Skeletal muscle satellite cell (primary cell): ENCODE measurements around the gene SORT1.
"Not testable (repeated sequence)": the region's sequence is repeated elsewhere in the genome, so short reads cannot be mapped to it uniquely, and the experiment has no call there.

ENCODE experiments used
- H3K27me3 ChIP-seq: 2 replicates; pipeline ENCODE4 v1.7.0; 2013; ENCODE audit warnings: low read length; ENCODE audit not compliant: control insufficient read depth, insufficient read depth
- H3K36me3 ChIP-seq: 2 replicates; pipeline ENCODE4 v1.7.0; 2013; ENCODE audit warnings: mild to moderate bottlenecking, control low read depth, low read length; ENCODE audit not compliant: insufficient read depth
- H3K4me1 ChIP-seq: 2 replicates; pipeline ENCODE4 v1.7.0; 2013; ENCODE audit warnings: low read length; ENCODE audit not compliant: control insufficient read depth, insufficient read depth
- H3K4me2 ChIP-seq: 2 replicates; pipeline ENCODE4 v1.7.0; 2013; ENCODE audit warnings: mild to moderate bottlenecking, low read length
- H3K4me3 ChIP-seq: 2 replicates; pipeline ENCODE4 v1.7.0; 2013; ENCODE audit warnings: low read length
- H3K9ac ChIP-seq: 2 replicates; pipeline ENCODE4 v1.7.0; 2013; ENCODE audit warnings: mild to moderate bottlenecking, low read depth, low read length, moderate library complexity
- H3K9me3 ChIP-seq: replicated peaks from 2 replicates; pipeline ENCODE4 v1.7.0; 2013; ENCODE audit warnings: mild to moderate bottlenecking, control low read depth, low read length

SORT1 gene

DNA sequence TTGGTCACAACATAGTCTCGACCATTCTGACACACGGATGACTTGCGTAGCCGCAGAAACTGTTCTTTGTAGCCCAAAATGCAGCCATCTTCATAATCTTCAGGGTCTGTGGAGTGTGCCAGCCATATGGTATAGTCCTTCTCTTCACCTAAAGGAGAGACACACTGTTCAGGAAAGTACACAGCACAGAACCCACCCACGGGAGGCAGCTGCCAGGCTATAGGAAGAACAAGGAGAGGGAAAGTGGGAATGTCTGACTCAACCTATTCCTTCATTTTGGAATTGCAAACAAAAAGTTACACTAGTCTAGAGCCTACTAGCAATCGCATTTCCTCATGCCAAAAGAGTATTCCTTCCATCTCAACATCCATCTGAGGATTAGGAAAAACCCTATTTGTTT lies 74.7 kb downstream of the SORT1 start:
- no peak overlapping the region for H3K9ac ChIP-seq
- H3K4me1 ChIP-seq, result no peaks in the 10 kb centered on the region
- no peak overlapping the region for H3K4me3 ChIP-seq
- H3K27me3 ChIP-seq, result no peaks in the 10 kb centered on the region
- peaks cover 53% of the 10 kb centered on the region for H3K36me3 ChIP-seq
- no peak overlapping the region for H3K4me2 ChIP-seq
- H3K9me3 ChIP-seq, result no peaks in the 10 kb centered on the region

DNA sequence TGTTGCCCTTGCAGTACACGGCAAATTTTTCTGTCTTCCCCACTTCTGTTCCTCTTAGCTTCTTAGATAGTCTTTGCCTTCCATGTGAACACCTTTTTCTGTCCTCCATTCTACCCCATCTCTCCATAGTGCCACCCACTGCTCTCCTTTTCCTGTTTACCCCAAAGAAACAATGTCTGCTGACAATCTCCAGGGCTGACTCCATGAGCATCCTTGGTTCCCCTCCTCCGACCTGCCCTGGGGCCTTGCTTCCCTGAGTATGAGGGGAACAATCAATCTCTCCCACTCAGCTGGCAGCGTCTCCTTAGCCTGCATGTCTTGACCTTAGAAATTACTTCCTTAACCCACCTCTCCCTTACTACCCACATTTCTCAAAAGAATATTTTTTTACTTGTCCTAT lies 78.6 kb downstream of the SORT1 start:
- no peaks in the 10 kb centered on the region for H3K9me3 ChIP-seq
- no peaks in the 10 kb centered on the region for H3K4me1 ChIP-seq
- peaks cover 58% of the 10 kb centered on the region for H3K36me3 ChIP-seq
- H3K4me3 ChIP-seq, result no peak overlapping the region
- H3K27me3 ChIP-seq, result no peaks in the 10 kb centered on the region
- no peak overlapping the region for H3K4me2 ChIP-seq
- no peak overlapping the region for H3K9ac ChIP-seq

DNA sequence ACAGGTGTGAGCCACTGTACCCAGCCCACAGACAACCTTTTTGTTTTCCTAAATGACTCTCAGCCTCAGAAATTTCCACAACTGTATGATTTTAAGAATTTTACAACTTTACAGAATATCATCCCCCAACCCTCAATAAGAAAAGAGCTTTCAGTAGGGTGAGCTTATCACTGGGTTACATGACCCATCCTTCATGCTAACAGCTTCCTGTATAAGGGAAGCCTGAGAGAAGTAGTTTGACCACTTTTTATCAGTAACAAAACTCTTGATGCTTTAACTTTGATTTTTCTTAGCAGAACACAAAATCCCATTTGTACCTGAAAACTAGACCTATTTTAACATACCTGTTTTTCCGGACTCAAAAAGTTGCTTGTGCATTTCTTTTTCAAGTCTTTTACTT lies 81.2 kb downstream of the SORT1 start:
- H3K36me3 ChIP-seq, result peaks cover 48% of the 10 kb centered on the region
- H3K4me2 ChIP-seq, result no peak overlapping the region
- H3K9ac ChIP-seq, result no peak overlapping the region
- H3K9me3 ChIP-seq, result no peaks in the 10 kb centered on the region
- no peaks in the 10 kb centered on the region for H3K27me3 ChIP-seq
- H3K4me3 ChIP-seq, result no peak overlapping the region
- H3K4me1 ChIP-seq, result peaks cover 18% of the 10 kb centered on the region

DNA sequence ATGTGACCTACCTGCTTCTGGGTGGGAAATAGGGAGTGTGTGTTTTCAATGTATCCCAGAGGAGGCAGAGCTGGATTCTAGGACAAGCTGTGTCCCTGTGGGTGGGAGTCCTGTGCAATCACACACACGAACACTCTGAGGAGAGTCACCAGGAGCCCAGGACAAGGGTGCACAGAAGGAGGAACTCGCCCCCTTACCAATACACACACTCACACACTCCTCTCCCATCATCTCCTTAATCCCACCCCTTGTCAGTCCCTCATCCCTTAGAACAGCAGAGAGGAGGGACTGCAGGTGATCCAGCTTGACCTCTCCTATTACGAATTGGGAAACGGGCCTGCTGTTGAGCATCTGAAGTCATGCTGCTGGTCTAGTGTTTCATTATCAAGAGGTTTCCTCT lies 82.4 kb downstream of the SORT1 start:
- Histone ChIP-seq H3K4me2 (no peak overlapping the region), H3K4me3 (no peak overlapping the region), H3K36me3 (peaks cover 43% of the 10 kb centered on the region), H3K9ac (no peak overlapping the region), H3K9me3 (no peaks in the 10 kb centered on the region), H3K4me1 (peaks cover 18% of the 10 kb centered on the region), H3K27me3 (no peaks in the 10 kb centered on the region)

DNA sequence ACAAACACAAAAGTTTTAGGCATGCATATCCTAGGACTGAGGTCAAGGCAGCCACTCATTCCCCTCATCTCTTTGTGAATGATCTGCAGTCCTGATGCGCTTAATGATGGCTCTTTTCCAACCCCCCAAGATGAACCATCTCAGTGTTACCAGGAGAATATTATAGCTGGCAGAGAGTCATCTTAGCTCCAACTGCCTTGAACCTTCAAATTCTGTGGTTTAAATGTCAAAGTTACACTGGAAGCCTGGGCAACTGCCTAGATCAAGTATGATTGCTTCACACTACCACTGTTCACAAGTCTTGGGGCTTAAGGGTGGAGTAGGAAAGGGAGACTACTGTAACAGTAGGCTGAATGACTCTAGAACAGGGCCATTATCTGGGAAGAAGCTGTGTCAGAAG lies 82.9 kb downstream of the SORT1 start:
- H3K9ac ChIP-seq, result no peak overlapping the region
- no peak overlapping the region for H3K4me3 ChIP-seq
- peaks cover 40% of the 10 kb centered on the region for H3K36me3 ChIP-seq
- H3K27me3 ChIP-seq, result no peaks in the 10 kb centered on the region
- H3K9me3 ChIP-seq, result no peaks in the 10 kb centered on the region
- no peak overlapping the region for H3K4me2 ChIP-seq
- peaks cover 18% of the 10 kb centered on the region for H3K4me1 ChIP-seq

DNA sequence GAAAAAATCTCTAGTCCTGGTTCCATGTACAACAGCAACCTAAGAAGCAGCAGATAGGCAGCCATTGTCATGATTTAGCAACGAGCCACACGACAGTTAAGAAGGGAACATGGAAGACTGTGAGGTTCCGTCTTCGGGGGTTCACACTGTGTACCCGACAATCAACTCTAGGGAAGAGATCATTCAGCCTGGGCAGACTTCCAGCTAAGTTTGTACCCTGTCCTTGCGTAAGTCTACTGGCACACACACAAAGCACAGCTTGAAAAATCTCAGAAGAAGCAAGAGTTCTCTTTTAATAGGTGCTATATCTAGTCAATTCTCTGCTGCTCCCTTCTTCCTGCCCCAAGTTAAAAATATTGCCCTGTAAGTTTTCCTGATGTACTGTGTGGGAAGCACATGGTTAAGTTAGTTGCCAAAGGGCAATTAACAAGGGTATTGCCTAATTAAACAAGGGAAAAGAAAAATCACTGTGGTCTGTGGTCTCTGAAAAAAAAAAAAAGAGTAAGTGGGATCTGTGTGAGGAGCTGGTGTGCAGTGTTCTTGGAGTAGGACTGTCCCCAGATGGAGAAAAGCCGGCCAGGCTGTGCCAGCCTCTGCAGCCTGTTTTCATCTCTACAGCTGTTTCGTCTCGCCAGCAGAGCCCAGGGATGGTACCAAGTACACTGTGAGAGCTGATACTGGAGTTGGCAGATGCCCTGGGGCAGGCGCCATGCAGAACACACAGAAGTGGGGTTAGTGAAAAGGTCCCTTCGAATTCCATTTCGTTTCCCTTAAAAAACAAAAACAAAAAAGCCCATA lies 84.5 kb downstream of the SORT1 start:
- no peaks in the 10 kb centered on the region for H3K27me3 ChIP-seq
- H3K4me2 ChIP-seq, result peak overlapping the region; percentile 12
- no peaks in the 10 kb centered on the region for H3K9me3 ChIP-seq
- no peak overlapping the region for H3K9ac ChIP-seq
- H3K36me3 ChIP-seq, result peaks cover 36% of the 10 kb centered on the region
- peaks cover 18% of the 10 kb centered on the region for H3K4me1 ChIP-seq
- no peak overlapping the region for H3K4me3 ChIP-seq

DNA sequence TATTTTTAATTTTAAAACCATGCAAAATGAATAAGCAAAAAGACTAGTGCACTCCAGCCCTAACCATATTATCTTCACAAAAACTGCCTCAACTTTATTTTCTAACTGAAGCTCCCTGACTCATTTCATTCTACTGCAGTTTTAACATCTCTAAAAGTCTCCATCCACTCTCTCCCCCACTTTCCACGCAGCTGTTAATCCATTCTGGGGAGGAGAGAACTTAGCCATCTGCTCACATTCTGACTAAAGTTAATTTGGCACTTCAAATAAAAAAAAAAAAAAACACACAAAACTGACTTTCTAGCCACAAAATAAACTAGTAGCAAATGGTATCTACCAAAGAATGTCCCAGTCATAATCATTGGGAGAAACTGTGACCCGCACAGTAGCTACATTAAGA lies 85.5 kb downstream of the SORT1 start:
- H3K27me3 ChIP-seq, result no peaks in the 10 kb centered on the region
- H3K4me2 ChIP-seq, result no peak overlapping the region
- no peak overlapping the region for H3K4me3 ChIP-seq
- H3K9ac ChIP-seq, result no peak overlapping the region
- peaks cover 18% of the 10 kb centered on the region for H3K4me1 ChIP-seq
- H3K9me3 ChIP-seq, result no peaks in the 10 kb centered on the region
- H3K36me3 ChIP-seq, result peaks cover 30% of the 10 kb centered on the region

DNA sequence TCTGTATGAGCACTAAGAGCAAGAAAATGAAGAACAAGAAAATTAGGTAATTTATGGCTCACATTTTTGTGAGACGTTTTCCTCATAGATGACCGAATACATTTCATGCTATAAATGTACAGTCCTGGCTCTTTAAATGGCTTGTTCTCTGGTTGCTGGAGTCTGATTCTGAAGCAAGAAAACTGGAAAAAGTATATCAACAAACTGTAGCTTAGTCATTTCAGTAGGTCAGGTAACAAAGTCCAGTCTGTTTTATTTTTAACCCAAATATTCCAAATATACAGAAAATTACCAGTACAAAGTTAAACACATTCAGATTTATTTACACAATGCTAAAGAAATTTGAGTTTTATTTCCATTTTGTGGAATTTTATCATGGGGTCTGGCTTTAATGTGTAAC lies 88.4 kb downstream of the SORT1 start:
- no peak overlapping the region for H3K4me2 ChIP-seq
- H3K36me3 ChIP-seq, result peaks cover 18% of the 10 kb centered on the region
- H3K9me3 ChIP-seq, result no peaks in the 10 kb centered on the region
- H3K4me1 ChIP-seq, result peaks cover 18% of the 10 kb centered on the region
- no peak overlapping the region for H3K4me3 ChIP-seq
- no peaks in the 10 kb centered on the region for H3K27me3 ChIP-seq
- no peak overlapping the region for H3K9ac ChIP-seq

DNA sequence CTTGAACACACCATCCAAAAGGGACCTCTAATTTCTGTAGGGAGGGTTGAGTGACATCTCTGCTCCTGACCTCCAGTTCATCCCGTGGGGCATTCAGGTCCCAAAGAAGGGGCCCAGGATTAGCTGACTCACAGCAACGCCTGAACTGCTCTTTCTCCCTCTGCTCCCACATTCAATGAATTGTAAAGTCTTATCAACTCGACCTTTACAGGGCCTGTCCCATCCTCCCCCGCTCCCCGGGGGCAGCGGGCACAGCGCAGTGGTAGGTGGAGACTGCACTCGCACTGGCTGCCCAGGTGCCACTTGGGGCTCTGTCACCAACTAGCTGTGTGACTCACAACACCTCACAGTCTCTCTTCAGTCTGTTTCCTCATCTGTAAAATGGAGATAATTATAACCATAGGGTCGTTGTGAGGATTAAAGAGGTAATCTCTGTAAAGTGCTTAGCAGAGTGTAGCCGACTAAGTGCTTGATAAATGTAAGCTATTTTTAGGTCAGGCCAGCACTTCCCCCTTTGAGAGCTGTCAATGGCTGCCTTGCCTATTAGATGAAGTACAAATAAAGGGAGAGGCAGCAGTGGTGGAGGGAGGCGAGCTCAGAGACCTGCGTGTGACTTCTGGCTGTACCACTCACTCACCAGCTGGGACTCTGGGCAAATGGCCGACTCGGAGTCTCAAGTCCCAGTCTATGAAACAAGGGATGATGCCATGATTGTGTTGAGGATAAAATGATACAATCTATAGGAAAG lies 90.3 kb downstream of the SORT1 start:
- Histone ChIP-seq H3K4me2 (no peak overlapping the region), H3K9me3 (no peaks in the 10 kb centered on the region), H3K4me3 (no peak overlapping the region), H3K27me3 (no peaks in the 10 kb centered on the region), H3K9ac (no peak overlapping the region), H3K4me1 (peaks cover 2% of the 10 kb centered on the region), H3K36me3 (peaks cover 6% of the 10 kb centered on the region)

DNA sequence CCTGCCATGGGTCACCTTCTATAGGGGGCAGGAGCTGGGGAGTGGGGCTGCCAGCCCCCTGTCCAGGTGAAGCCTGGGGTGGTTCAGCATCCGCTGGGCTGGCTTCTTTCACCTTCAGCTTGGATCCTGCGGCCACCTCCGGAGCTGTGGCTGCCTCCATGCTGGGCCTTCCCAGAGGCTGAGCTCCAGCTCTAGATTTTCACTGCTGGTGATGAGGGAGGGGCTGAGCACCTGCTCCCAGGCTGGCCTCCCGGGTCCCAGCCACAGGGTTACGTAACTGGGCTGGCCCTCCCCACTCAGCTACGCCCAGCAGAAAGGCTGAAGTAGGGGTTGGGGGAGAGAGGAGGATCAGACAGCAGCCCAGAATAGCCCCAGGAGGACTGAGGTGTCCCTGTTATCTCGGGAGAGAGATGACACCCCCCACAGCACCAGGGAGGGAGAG lies 90.9 kb downstream of the SORT1 start, which contains the start of gene MYBPHL:
Gene MYBPHL (minus strand): TSS at position 180 of the 442 bp plus-strand sequence. CDS start 20 bp downstream, at position 160.
- peaks cover 6% of the 10 kb centered on the region for H3K36me3 ChIP-seq
- H3K4me3 ChIP-seq, result no peak within 1 kb of the TSS
- H3K27me3 ChIP-seq, result no peaks in the 10 kb centered on the region
- H3K4me1 ChIP-seq, result no peaks in the 10 kb centered on the region
- no peaks in the 10 kb centered on the region for H3K9me3 ChIP-seq
- H3K9ac ChIP-seq, result no peak within 1 kb of the TSS
- no peak within 1 kb of the TSS for H3K4me2 ChIP-seq

DNA sequence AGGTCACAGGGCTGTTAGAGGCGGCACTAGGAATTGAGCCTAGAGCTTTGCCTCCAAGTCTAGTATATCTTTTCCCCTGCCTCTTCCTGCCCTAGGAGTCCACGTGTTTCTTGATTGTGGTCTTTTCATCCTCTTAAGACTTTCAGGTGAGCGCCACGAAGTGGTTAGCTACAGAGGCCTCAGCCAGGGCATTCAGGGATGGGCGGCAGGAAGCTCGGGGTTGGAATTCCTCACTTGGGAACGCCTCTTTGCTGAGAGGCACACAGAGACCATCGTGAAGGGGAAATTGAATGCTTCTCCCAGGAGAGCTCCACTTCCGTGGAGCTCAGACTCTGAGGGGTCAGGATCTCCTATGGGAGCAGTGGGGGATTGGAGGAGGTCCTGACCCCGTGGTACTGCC lies 91.7 kb downstream of the SORT1 start:
- H3K4me3 ChIP-seq, H3K36me3 ChIP-seq, H3K4me1 ChIP-seq, H3K9me3 ChIP-seq, H3K4me2 ChIP-seq, H3K9ac ChIP-seq, H3K27me3 ChIP-seq: not testable (repeated sequence)
